HG03280 (cell line): ENCODE measurements around the gene DCAF4L1.

Source experiments
- ATAC-seq: cut with Tn5 transposase; IDR thresholded peaks from one replicate; pipeline ENCODE4 v1.9.1; 2021; ENCODE audit warnings: mild to moderate bottlenecking, moderate library complexity; ENCODE audit not compliant: unreplicated experiment

DCAF4L1 gene

GRCh38 chr4:41981456-41981855 is at the start of gene DCAF4L1:
TSS of gene DCAF4L1 (plus strand) at chr4:41981756. CDS start at chr4:41981793, 37 bp downstream.
- ATAC-seq, result no peak

GRCh38 chr4:41932988-41933387 is 48.6 kb upstream of the DCAF4L1 start:
- ATAC-seq, result no peak

- no peak for ATAC-seq
Measured at GRCh38 chr4:41933997-41934503, 47.5 kb upstream of the DCAF4L1 start.

GRCh38 chr4:41934514-41934900 is 47.0 kb upstream of the DCAF4L1 start:
- no peak for ATAC-seq

GRCh38 chr4:41934901-41935651 is 46.5 kb upstream of the DCAF4L1 start, which contains the start of gene TMEM33:
TSS of gene TMEM33 (plus strand) at chr4:41935429. CDS start at chr4:41935485, 56 bp downstream.
- ATAC-seq, result peak; percentile 87

- ATAC-seq, result peak; percentile 13
Measured at GRCh38 chr4:41935652-41936021, 45.9 kb upstream of the DCAF4L1 start.

GRCh38 chr4:41939016-41939626 is 42.4 kb upstream of the DCAF4L1 start:
- ATAC-seq, result no peak

- ATAC-seq, result no peak
Measured at GRCh38 chr4:41940834-41941233, 40.7 kb upstream of the DCAF4L1 start.

GRCh38 chr4:41943506-41943905 is 38.0 kb upstream of the DCAF4L1 start:
- ATAC-seq, result no peak

- ATAC-seq, result no peak
Measured at GRCh38 chr4:41944089-41944488, 37.5 kb upstream of the DCAF4L1 start.

GRCh38 chr4:41949531-41949930 is 32.0 kb upstream of the DCAF4L1 start:
- ATAC-seq, result no peak

- no peak for ATAC-seq
Measured at GRCh38 chr4:41957634-41958033, 23.9 kb upstream of the DCAF4L1 start.

GRCh38 chr4:41963105-41963504 is 18.5 kb upstream of the DCAF4L1 start:
- no peak for ATAC-seq

GRCh38 chr4:41964401-41964800 is 17.2 kb upstream of the DCAF4L1 start:
- ATAC-seq, result no peak

- no peak for ATAC-seq
Measured at GRCh38 chr4:41967392-41967791, 14.2 kb upstream of the DCAF4L1 start.

- no peak for ATAC-seq
Measured at GRCh38 chr4:41969671-41970070, 11.9 kb upstream of the DCAF4L1 start.

- no peak for ATAC-seq
Measured at GRCh38 chr4:41975341-41975740, 6.2 kb upstream of the DCAF4L1 start.

- no peak for ATAC-seq
Measured at GRCh38 chr4:41976775-41977516, 4.6 kb upstream of the DCAF4L1 start.

GRCh38 chr4:41977709-41978108 is 3.8 kb upstream of the DCAF4L1 start:
- ATAC-seq, result no peak

GRCh38 chr4:41982716-41983115 is 1.2 kb downstream of the DCAF4L1 start:
- ATAC-seq, result no peak

- ATAC-seq, result no peak
Measured at GRCh38 chr4:41985151-41985550, 3.6 kb downstream of the DCAF4L1 start.

GRCh38 chr4:41989994-41990364 is 8.4 kb downstream of the DCAF4L1 start:
- ATAC-seq, result peak; percentile 9
